BE2C (cell line): ENCODE data around the gene ADI1.

Source experiments
- DNase-seq: peaks from one replicate; pipeline ENCODE4 v3.0.0-alpha.2; 2020
- H3K27me3 ChIP-seq: fragments of 250-450 bp; sonication (Bioruptor Pico); 2 replicates; pipeline ENCODE4 v1.5.1; 2020; ENCODE audit warnings: mild to moderate bottlenecking
- H3K36me3 ChIP-seq: fragments of 250-450 bp; sonication (Bioruptor Pico); 2 replicates; pipeline ENCODE4 v1.5.1; 2020; ENCODE audit warnings: mild to moderate bottlenecking
- H3K4me1 ChIP-seq: fragments of 250-450 bp; sonication (Bioruptor Pico); 2 replicates; pipeline ENCODE4 v1.5.1; 2020
- H3K4me3 ChIP-seq: 2 replicates; pipeline ENCODE4 v1.5.1; 2011; ENCODE audit warnings: low read depth, low read length
- H3K9me3 ChIP-seq: fragments of 250-450 bp; sonication (Bioruptor Pico); 2 replicates; pipeline ENCODE4 v1.5.1; 2020
- CTCF ChIP-seq: IDR thresholded peaks from 2 replicates; pipeline ENCODE4 v1.5.1; 2012; ENCODE audit warnings: mild to moderate bottlenecking, low read depth, low read length

The ADI1 gene

GRCh38 chr2:3491716-3492474, 27.4 kb downstream of the ADI1 start:
- no peak for TF ChIP-seq CTCF
- Histone ChIP-seq H3K9me3 (no peaks in the 10 kb centered on the region), H3K36me3 (no peaks in the 10 kb centered on the region), H3K27me3 (no peaks in the 10 kb centered on the region), H3K4me3 (no peak overlapping the region), H3K4me1 (peaks cover 5% of the 10 kb centered on the region; the same call in 1 of the 2 replicates)
- DNase-seq: no peak

GRCh38 chr2:3491306-3491705, 28.0 kb downstream of the ADI1 start:
- Histone ChIP-seq H3K36me3 (peaks cover 1% of the 10 kb centered on the region; the same call in 1 of the 2 replicates), H3K27me3 (no peaks in the 10 kb centered on the region), H3K9me3 (no peaks in the 10 kb centered on the region), H3K4me3 (no peak overlapping the region), H3K4me1 (peaks cover 5% of the 10 kb centered on the region; the same call in 1 of the 2 replicates)
- no peak for TF ChIP-seq CTCF
- DNase-seq: no peak

GRCh38 chr2:3490191-3491170, 28.9 kb downstream of the ADI1 start:
- Histone ChIP-seq H3K9me3 (no peaks in the 10 kb centered on the region), H3K27me3 (no peaks in the 10 kb centered on the region), H3K4me3 (no peak overlapping the region), H3K36me3 (peaks cover 7% of the 10 kb centered on the region), H3K4me1 (peaks cover 5% of the 10 kb centered on the region; the same call in 1 of the 2 replicates)
- TF ChIP-seq CTCF: no peak
- DNase-seq: no peak

- TF ChIP-seq CTCF: no peak
- peaks cover 5% of the 10 kb centered on the region; the same call in 1 of the 2 replicates for H3K4me1 ChIP-seq
- H3K36me3 ChIP-seq: peaks cover 7% of the 10 kb centered on the region
These were observed 29.6 kb downstream of the ADI1 start for GRCh38 chr2:3489764-3490115.

GRCh38 chr2:3488855-3489763, 30.2 kb downstream of the ADI1 start:
- DNase-seq: no peak
- H3K9me3 ChIP-seq: no peaks in the 10 kb centered on the region
- H3K4me1 ChIP-seq: peaks cover 5% of the 10 kb centered on the region; the same call in 1 of the 2 replicates
- no peak overlapping the region for H3K4me3 ChIP-seq
- TF ChIP-seq CTCF: no peak
- H3K36me3 ChIP-seq: peaks cover 7% of the 10 kb centered on the region
- no peaks in the 10 kb centered on the region for H3K27me3 ChIP-seq

More at GRCh38 chr2:3489764-3490115, 29.6 kb downstream of the ADI1 start:
- no peak for DNase-seq
- Histone ChIP-seq H3K27me3 (no peaks in the 10 kb centered on the region), H3K9me3 (no peaks in the 10 kb centered on the region), H3K4me3 (no peak overlapping the region)
